Measurements from ENCODE around the gene PLEKHG4B. TPM values are rescaled to one million over a fixed set of nuclear protein-coding genes. Genes with fewer than 3 reads are reported as not detected.

Gene PLEKHG4B
- total RNA-seq, 2 experiments from 2014 or later: not detected

DNA sequence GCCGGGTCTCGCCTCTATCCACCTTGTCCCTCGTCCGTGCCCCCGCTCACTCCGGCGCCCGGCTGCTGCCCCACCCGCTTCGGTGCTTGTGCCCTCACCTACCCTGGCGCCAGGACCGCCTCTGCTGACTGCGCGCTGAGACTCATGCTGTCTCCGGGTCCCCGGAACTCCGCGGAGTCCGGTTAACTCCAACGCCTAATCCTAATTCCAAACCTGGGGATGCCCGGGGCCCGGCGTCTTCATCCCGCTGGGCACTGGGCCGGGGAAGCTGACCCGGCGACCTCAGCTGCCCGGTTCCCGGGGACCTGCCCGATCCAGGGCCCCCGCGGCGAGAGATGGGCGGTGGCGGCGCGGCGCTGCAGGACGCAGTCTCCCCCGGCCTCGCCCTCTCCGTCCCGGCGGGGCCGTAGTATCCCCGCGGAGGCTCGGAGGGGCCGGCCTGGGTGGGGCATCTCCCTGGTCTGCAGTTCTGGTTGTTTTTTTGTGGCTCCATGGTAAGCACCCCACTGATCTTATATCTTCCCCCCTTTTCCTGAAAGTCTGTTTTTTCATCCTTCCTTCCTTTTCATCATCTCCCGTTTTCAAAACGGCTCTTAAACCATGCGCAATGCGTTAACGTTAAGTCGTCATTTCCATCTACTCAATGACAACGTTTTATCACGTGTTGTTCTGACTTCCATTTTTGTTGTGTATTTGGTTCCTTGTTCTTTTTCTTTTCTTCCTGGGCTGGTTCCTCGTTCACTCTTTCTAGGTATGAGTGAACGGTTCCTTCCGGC, 41.1 kb upstream of the PLEKHG4B start:
- Mint-ChIP-seq H3K4me3 (no peak overlapping the region), H3K9me3 (peaks cover 3% of the 10 kb centered on the region), H3K27ac (no peak overlapping the region), H3K36me3 (ENCODE audit: low read depth) (no peaks in the 10 kb centered on the region), H3K27me3 (peaks cover 32% of the 10 kb centered on the region), H3K4me1 (ENCODE audit: low read depth) (no peaks in the 10 kb centered on the region)
- DNase-seq (no peak), ATAC-seq (no peak)
- POLR2A ChIA-PET: no interaction called here
- intact Hi-C loops (cut with micrococcal nuclease): no loop called here
- CTCF ChIA-PET: no interaction called here
- TF ChIP-seq, protein P1, sequence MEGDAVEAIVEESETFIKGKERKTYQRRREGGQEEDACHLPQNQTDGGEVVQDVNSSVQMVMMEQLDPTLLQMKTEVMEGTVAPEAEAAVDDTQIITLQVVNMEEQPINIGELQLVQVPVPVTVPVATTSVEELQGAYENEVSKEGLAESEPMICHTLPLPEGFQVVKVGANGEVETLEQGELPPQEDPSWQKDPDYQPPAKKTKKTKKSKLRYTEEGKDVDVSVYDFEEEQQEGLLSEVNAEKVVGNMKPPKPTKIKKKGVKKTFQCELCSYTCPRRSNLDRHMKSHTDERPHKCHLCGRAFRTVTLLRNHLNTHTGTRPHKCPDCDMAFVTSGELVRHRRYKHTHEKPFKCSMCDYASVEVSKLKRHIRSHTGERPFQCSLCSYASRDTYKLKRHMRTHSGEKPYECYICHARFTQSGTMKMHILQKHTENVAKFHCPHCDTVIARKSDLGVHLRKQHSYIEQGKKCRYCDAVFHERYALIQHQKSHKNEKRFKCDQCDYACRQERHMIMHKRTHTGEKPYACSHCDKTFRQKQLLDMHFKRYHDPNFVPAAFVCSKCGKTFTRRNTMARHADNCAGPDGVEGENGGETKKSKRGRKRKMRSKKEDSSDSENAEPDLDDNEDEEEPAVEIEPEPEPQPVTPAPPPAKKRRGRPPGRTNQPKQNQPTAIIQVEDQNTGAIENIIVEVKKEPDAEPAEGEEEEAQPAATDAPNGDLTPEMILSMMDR (IDR thresholded peaks at IDR 0.05): no peak

DNA sequence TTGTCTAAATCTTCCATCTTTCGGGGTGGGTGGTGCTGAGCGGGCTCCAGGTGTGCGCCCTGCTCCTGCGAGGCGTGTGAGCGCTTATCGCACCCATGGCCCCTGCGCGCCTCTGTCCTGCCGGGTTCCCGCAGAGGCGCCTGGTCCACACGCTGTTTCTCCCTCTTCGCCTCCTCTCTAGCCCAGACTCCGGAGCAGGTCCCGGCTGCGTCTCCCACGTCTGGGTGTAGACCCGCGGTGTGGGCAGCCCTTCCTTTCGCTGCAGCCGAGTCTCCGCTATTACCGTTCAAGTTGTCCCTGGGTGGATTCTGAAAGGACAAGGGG, 40.5 kb upstream of the PLEKHG4B start:
- Mint-ChIP-seq H3K4me1 (ENCODE audit: low read depth) (no peaks in the 10 kb centered on the region), H3K27ac (no peak overlapping the region), H3K9me3 (peaks cover 3% of the 10 kb centered on the region), H3K4me3 (no peak overlapping the region), H3K27me3 (peaks cover 32% of the 10 kb centered on the region), H3K36me3 (ENCODE audit: low read depth) (no peaks in the 10 kb centered on the region)
- DNase-seq: no peak
- no peak for ATAC-seq
- TF ChIP-seq, protein P1 (IDR thresholded peaks at IDR 0.05): no peak
- POLR2A ChIA-PET: no interaction called here
- intact Hi-C loops (cut with micrococcal nuclease): no loop called here
- CTCF ChIA-PET: no interaction called here

DNA sequence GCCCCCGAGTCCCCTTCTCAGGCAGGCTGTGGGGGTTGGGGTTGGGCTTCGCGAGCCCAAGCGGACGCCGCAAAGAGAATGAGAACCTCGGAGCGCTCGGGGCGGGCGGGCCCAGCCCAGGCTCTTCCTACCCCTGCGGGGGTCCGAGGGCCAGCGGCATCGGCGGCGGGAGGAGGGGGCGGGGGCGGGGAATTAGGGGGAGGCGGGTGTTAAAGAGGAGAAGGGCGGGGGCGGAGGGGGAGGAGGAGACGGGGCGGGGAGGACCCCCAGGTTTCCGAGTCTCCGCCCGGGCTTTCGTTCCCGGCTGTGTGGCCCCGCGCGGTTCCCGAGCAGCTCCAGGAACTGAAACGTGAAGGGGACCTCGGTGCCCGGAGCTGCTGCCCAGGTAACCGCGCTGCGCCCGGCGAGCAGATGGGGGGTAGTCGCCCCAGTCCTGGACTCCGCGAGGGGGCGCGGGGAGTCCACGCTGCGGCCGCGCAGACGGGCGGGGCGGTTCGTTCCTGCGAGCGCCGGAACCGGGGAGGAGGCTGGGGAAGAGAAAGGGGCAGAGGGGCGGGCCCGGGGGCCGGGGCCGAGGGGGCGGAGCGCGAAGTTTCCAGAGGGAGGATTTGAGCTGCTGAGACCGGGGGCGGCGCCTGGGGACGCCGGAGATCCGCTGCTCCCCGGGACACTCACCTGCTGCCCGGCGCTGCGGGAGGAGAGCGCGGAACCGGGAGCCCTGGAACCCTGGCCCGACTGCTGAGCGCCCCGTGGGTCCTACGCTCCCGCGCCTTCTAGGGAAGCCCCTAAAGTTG, 38.4 kb upstream of the PLEKHG4B start:
- intact Hi-C loops (cut with micrococcal nuclease): no loop called here
- TF ChIP-seq, protein P1 (IDR thresholded peaks at IDR 0.05): no peak
- DNase-seq (peak; percentile 64), ATAC-seq (peak; percentile 82)
- CTCF ChIA-PET: no interaction called here
- no peak overlapping the region for H3K27ac Mint-ChIP-seq
- H3K36me3 Mint-ChIP-seq (ENCODE audit: low read depth): no peaks in the 10 kb centered on the region
- H3K9me3 Mint-ChIP-seq: peaks cover 3% of the 10 kb centered on the region
- POLR2A ChIA-PET: no interaction called here
- H3K27me3 Mint-ChIP-seq: peaks cover 29% of the 10 kb centered on the region
- H3K4me3 Mint-ChIP-seq: peak overlapping the region; percentile 47
- H3K4me1 Mint-ChIP-seq (ENCODE audit: low read depth): no peaks in the 10 kb centered on the region

DNA sequence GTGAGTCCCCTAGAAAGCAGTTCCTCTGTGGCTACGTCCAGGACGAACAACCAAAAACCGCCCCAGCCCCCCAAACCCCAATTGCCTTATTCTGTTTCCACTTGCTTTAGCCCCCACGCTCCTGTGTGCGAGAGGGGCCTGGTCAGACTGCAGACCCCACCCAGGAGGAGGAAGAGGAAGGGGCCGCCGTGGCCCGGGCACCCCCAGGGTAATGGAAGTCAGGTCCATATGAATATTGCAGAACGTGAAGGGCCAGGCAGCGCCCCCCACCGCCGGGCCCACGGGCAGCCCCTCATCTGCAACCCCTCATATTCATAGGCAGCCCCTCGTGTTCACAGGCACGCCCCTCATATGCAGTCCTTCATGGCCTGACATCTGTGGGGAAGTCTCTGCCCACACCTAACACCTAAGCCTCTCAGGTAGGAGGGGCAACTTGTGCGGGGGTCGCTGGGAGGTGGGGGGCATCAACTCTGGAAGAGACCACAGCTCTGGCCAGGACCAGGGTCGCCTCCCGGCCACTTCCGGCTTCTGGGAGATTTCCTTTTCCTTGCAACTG, 37.7 kb upstream of the PLEKHG4B start:
- ATAC-seq (no peak), DNase-seq (no peak)
- peaks cover 29% of the 10 kb centered on the region for H3K27me3 Mint-ChIP-seq
- H3K4me1 Mint-ChIP-seq (ENCODE audit: low read depth): no peaks in the 10 kb centered on the region
- peaks cover 3% of the 10 kb centered on the region for H3K9me3 Mint-ChIP-seq
- H3K36me3 Mint-ChIP-seq (ENCODE audit: low read depth): no peaks in the 10 kb centered on the region
- POLR2A ChIA-PET: no interaction called here
- TF ChIP-seq, protein P1 (IDR thresholded peaks at IDR 0.05): no peak
- intact Hi-C loops (cut with micrococcal nuclease): no loop called here
- H3K27ac Mint-ChIP-seq: no peak overlapping the region
- H3K4me3 Mint-ChIP-seq: peak overlapping the region; percentile 47
- CTCF ChIA-PET: no interaction called here

Data from activated CD8-positive, alpha-beta T cell treated with anti-CD3 and anti-CD28 coated beads for 36 hours (primary cell).